Stimulated activated CD8-positive, alpha-beta memory T cell treated with anti-CD3 and anti-CD28 coated beads, Interleukin-12 subunit alpha, Interleukin-12 subunit beta, amount 100 ng/mL, for 24 hours (primary cell): Measurements from ENCODE around the gene VPS13A.
A peak's percentile ranks its signal among the peaks of the same experiment; 100 is the strongest.
"Not testable (repeated sequence)": the region's sequence is repeated elsewhere in the genome, so short reads cannot be mapped to it uniquely, and the experiment has no call there.

Experiments used
- DNase-seq: peaks from one replicate; pipeline ENCODE4 v3.0.0-alpha.2; 2020; ENCODE audit errors: extremely low read depth

The VPS13A gene

GRCh38 chr9:77423841-77424240 is 246.5 kb downstream of the VPS13A start:
- no peak for DNase-seq

- DNase-seq, result no peak
These were observed 247.7 kb downstream of the VPS13A start for GRCh38 chr9:77424993-77425392.

GRCh38 chr9:77426712-77427111 is 249.4 kb downstream of the VPS13A start:
- no peak for DNase-seq

- no peak for DNase-seq
These were observed 250.1 kb downstream of the VPS13A start for GRCh38 chr9:77427256-77427927.

- no peak for DNase-seq
These were observed 252.6 kb downstream of the VPS13A start for GRCh38 chr9:77429928-77430327.

GRCh38 chr9:77432053-77432452 is 254.7 kb downstream of the VPS13A start:
- no peak for DNase-seq

GRCh38 chr9:77433675-77434445 is 256.5 kb downstream of the VPS13A start:
- no peak for DNase-seq

- no peak for DNase-seq
These were observed 257.9 kb downstream of the VPS13A start for GRCh38 chr9:77435277-77435676.

- DNase-seq, result no peak
These were observed 258.4 kb downstream of the VPS13A start for GRCh38 chr9:77435688-77436087.

- DNase-seq, result no peak
These were observed 261.3 kb downstream of the VPS13A start for GRCh38 chr9:77438653-77439052.

GRCh38 chr9:77440057-77440456 is 262.7 kb downstream of the VPS13A start:
- DNase-seq, result no peak

- not testable (repeated sequence) for DNase-seq
These were observed 263.8 kb downstream of the VPS13A start for GRCh38 chr9:77441124-77441523.

- DNase-seq, result no peak
These were observed 265.1 kb downstream of the VPS13A start for GRCh38 chr9:77442436-77442835.

GRCh38 chr9:77447646-77448045 is 270.3 kb downstream of the VPS13A start:
- no peak for DNase-seq

GRCh38 chr9:77449240-77450084 is 272.1 kb downstream of the VPS13A start:
- DNase-seq, result no peak

- DNase-seq, result no peak
These were observed 272.7 kb downstream of the VPS13A start for GRCh38 chr9:77450085-77450475.

GRCh38 chr9:77451507-77451906 is 274.2 kb downstream of the VPS13A start:
- DNase-seq, result no peak

- no peak for DNase-seq
These were observed 276.7 kb downstream of the VPS13A start for GRCh38 chr9:77453825-77454647.

GRCh38 chr9:77454663-77455062 is 277.3 kb downstream of the VPS13A start:
- DNase-seq, result no peak

GRCh38 chr9:77455312-77455927 is 278.1 kb downstream of the VPS13A start:
- no peak for DNase-seq

- DNase-seq, result peak; percentile 31
These were observed 279.6 kb downstream of the VPS13A start for GRCh38 chr9:77456829-77457437.
